ENCODE measurements around the gene TMEM272. TPM values are rescaled to one million over a fixed set of nuclear protein-coding genes. Genes with fewer than 3 reads are reported as not detected.

Gene TMEM272
- total and polyA plus RNA-seq, 2 donors (not counting 1 experiment from before 2014, with no cell fraction given): not detected

- Histone ChIP-seq H3K36me3 (replicated peaks in 1 of 2; ENCODE audit: control extremely low read depth in 1 of 2, control insufficient read depth in 1 of 2, extremely low read depth in 1 of 2, insufficient read depth in 2 of 2, low read length in 1 of 2) (peaks cover 0 to 5% of the 10 kb centered on the region in 2 experiments), H3K79me2 (ENCODE audit: control insufficient read depth, insufficient read depth, low read length) (no peaks in the 10 kb centered on the region), H3K9ac (ENCODE audit: low read length) (no peak overlapping the region), H2AFZ (ENCODE audit: insufficient read depth, low read depth, low read length, poor library complexity, severe bottlenecking) (no peak overlapping the region), H3K4me1 (ENCODE audit: control insufficient read depth in 2 of 2, insufficient read depth in 2 of 2, low read length in 2 of 2) (peaks cover 0 to 9% of the 10 kb centered on the region in 2 donors), H3K27me3 (replicated peaks in 1 of 4; ENCODE audit: control extremely low read depth in 1 of 4, control insufficient read depth in 3 of 4, insufficient read depth in 4 of 4, low read length in 3 of 4) (no peaks in the 10 kb centered on the region), H3K4me2 (replicated peaks; ENCODE audit: low read depth, low read length, poor library complexity, severe bottlenecking) (no peak overlapping the region), H3K9me3 (ENCODE audit: control extremely low read depth in 1 of 3, control insufficient read depth in 2 of 3, insufficient read depth in 1 of 3, low read length in 2 of 3) (peaks cover 0 to 6% (median 0%) of the 10 kb centered on the region in 3 donors), H3K4me3 (ENCODE audit: control extremely low read depth in 1 of 5, extremely low read depth in 1 of 5, insufficient read depth in 1 of 5, low read depth in 2 of 5, low read length in 4 of 5) (no peak overlapping the region), H3K27ac (ENCODE audit: low read length in 2 of 2) (no peak overlapping the region), H4K20me1 (ENCODE audit: control insufficient read depth, insufficient read depth, low read length, poor library complexity, severe bottlenecking) (no peaks in the 10 kb centered on the region)
- Mint-ChIP-seq H3K27me3 (no peaks in the 10 kb centered on the region), H3K4me1 (peaks cover 8% of the 10 kb centered on the region), H3K9me3 (ENCODE audit: insufficient read depth) (no peaks in the 10 kb centered on the region), H3K27ac (no peak overlapping the region), H3K4me3 (no peak overlapping the region)
- POLR2A ChIA-PET: interaction anchor here (1.3 kb wide), 1 partner anchor 187 kb away, joined by 3 read pairs; the partner anchor contains the start of gene WDFY2
- intact Hi-C loops (cut with micrococcal nuclease): no loop called here
- no peak for ATAC-seq (ENCODE audit: low read depth)
- no peak for TF ChIP-seq EZH2 (IDR thresholded peaks at IDR 0.05; ENCODE audit: borderline replicate concordance, insufficient read depth, low read depth, low read length, poor library complexity, severe bottlenecking)
- TF ChIP-seq CTCF (IDR thresholded peaks at IDR 0.05): no peak
- DNase-seq: no peak
- CTCF ChIA-PET: interaction anchor here (1.0 kb wide), 1 partner anchor 23 kb away, joined by 3 read pairs; no protein-coding TSS in a partner anchor
- WGBS (ENCODE audit: insufficient coverage): 98% methylated on average over 17 of the region's 17 CpGs
Measured at GRCh38 chr13:51771418-51772104, 73.4 kb downstream of the TMEM272 start.
